Endothelial cell of umbilical vein (primary cell): ENCODE results near the gene TBX2. TPM values are rescaled to one million over a fixed set of nuclear protein-coding genes. Genes with fewer than 3 reads are reported as not detected.
A peak's percentile ranks its signal among the peaks of the same experiment; 100 is the strongest.

Experiments
- BruUV-seq: library from RNA; stranded (reverse); fragments of 400-500 nt; replicated peaks from 2 replicates; lab custom pipeline; 2021; lab: Mats Ljungman, UMichigan
- CTCF ChIA-PET: fragments of 300-600, 350-600 bp; sonication (Branson Sonifier 250); formaldehyde crosslinking; loops from one replicate; lab custom pipeline; 2021; ENCODE audit warnings: antibody characterized with exemption, inconsistent platforms; lab: Charles Lee
- POLR2A ChIA-PET: fragments of 300-600, 350-600 bp; sonication (Branson Sonifier 250); formaldehyde crosslinking; loops from one replicate; lab custom pipeline; 2021; ENCODE audit warnings: antibody characterized with exemption, inconsistent platforms; lab: Charles Lee
- DNase-seq: peaks from one replicate; pipeline ENCODE4 v3.0.0-alpha.2; 2011; ENCODE audit warnings: low read depth, low spot score
- FAIRE-seq: peaks from 2 replicates; lab custom pipeline; 2011; peaks lifted over from hg19 to GRCh38; lab: Jason Lieb, UNC
- H2AFZ ChIP-seq: 2 replicates; pipeline ENCODE4 v1.6.0; 2012; ENCODE audit warnings: low read depth, low read length, control low read depth, inconsistent platforms
- H3K27ac ChIP-seq: 2 replicates; pipeline ENCODE4 v1.5.1; 2011; ENCODE audit warnings: low read depth, mild to moderate bottlenecking, control low read depth, low read length, moderate library complexity; ENCODE audit not compliant: insufficient read depth
- H3K27me3 ChIP-seq, 2 experiments: 2 replicates each; pipeline versions ENCODE4 v1.6.0 to v1.6.1; 2011; ENCODE audit warnings: low read length in 2 of 2, mixed read lengths in 1 of 2; ENCODE audit not compliant: control insufficient read depth in 2 of 2, insufficient read depth in 2 of 2
- H3K36me3 ChIP-seq, 2 experiments: 2 replicates in 1 of 2; 3 replicates in 1 of 2; pipeline ENCODE4 v1.5.1; 2011; ENCODE audit warnings: low read length in 2 of 2, mild to moderate bottlenecking in 1 of 2, moderate library complexity in 1 of 2; ENCODE audit not compliant: control insufficient read depth in 2 of 2, insufficient read depth in 2 of 2; ENCODE audit errors: extremely low read depth in 1 of 2
- H3K4me1 ChIP-seq: 3 replicates; pipeline ENCODE4 v1.5.1; 2011; ENCODE audit warnings: mild to moderate bottlenecking, low read length; ENCODE audit not compliant: control insufficient read depth, insufficient read depth; ENCODE audit errors: extremely low read depth
- H3K4me2 ChIP-seq: 2 replicates; pipeline ENCODE4 v1.6.1; 2011; ENCODE audit warnings: low read length, control low read depth, mixed read lengths; ENCODE audit not compliant: insufficient read depth
- H3K4me3 ChIP-seq, 3 experiments: fragments of 200-600 bp in 1 of 3; sonication (generic), shearing (Covaris generic) in 1 of 3; replicated peaks in 1 of 3; 2 replicates each; pipeline ENCODE4 v1.5.1; 2011 to 2016; ENCODE audit warnings: control low read depth in 3 of 3, low read length in 3 of 3, mild to moderate bottlenecking in 2 of 3, inconsistent platforms in 1 of 3, low read depth in 1 of 3, moderate library complexity in 1 of 3; ENCODE audit not compliant: insufficient read depth in 1 of 3
- H3K79me2 ChIP-seq: 2 replicates; pipeline ENCODE4 v1.6.0; 2012; ENCODE audit warnings: low read length, inconsistent platforms; ENCODE audit not compliant: control insufficient read depth, insufficient read depth
- H3K9ac ChIP-seq: replicated peaks from 2 replicates; pipeline ENCODE3; 2011; ENCODE audit warnings: low read length, control low read depth; ENCODE audit not compliant: insufficient read depth; ENCODE audit errors: extremely low read depth
- H3K9me1 ChIP-seq: replicated peaks from 3 replicates; pipeline ENCODE4 v1.6.0; 2011; ENCODE audit warnings: mild to moderate bottlenecking, low read length; ENCODE audit not compliant: control insufficient read depth, insufficient read depth; ENCODE audit errors: extremely low read depth
- H3K9me3 ChIP-seq: replicated peaks from 2 replicates; pipeline ENCODE4 v1.5.1; 2012; ENCODE audit warnings: low read length, inconsistent platforms; ENCODE audit not compliant: control insufficient read depth, insufficient read depth
- H4K20me1 ChIP-seq: replicated peaks from 2 replicates; pipeline ENCODE3; 2011; ENCODE audit warnings: mild to moderate bottlenecking, low read length; ENCODE audit not compliant: control insufficient read depth, insufficient read depth; ENCODE audit errors: extremely low read depth
- EZH2 ChIP-seq: IDR thresholded peaks from 2 replicates; pipeline ENCODE4 v1.6.1; 2012; ENCODE audit warnings: borderline replicate concordance, low read depth, mild to moderate bottlenecking, moderate library complexity, low read length, inconsistent platforms; ENCODE audit not compliant: severe bottlenecking
- FOS ChIP-seq: IDR thresholded peaks from 2 replicates; pipeline ENCODE4 v1.6.1; 2011; ENCODE audit warnings: mild to moderate bottlenecking, low read length, moderate library complexity, borderline replicate concordance; ENCODE audit not compliant: insufficient read depth
- POLR2A ChIP-seq: IDR thresholded peaks from 2 replicates; pipeline ENCODE4 v1.6.1; 2012; ENCODE audit warnings: low read depth, mild to moderate bottlenecking, control low read depth, low read length
- POLR2AphosphoS5 ChIP-seq: IDR thresholded peaks from 2 replicates; pipeline ENCODE4 v1.6.1; 2012; ENCODE audit warnings: low read depth, mild to moderate bottlenecking, control low read depth, low read length, moderate library complexity; ENCODE audit not compliant: insufficient read depth
- dilution Hi-C: fragments of 300-500 bp; cut with MboI; formaldehyde crosslinking; loops from one replicate; pipeline ENCODE4 v1.15.0; 2019; ENCODE audit warnings: low sequenced_read_pairs; ENCODE audit not compliant: extremely low pct_ligation_motif_present
- intact Hi-C: fragments of 100-400 bp; cut with micrococcal nuclease; formaldehyde crosslinking; loops from one replicate; pipeline ENCODE4 v1.10.0; 2022
- polyA plus RNA-seq, 4 experiments: library from polyadenylated mRNA; depleted of rRNA in 3 of 4; stranded (reverse) in 3 of 4; unstranded in 1 of 4; fragments of >200 nt; gene quantifications; 2 replicates each; pipeline versions ENCODE4 v1.2.1 to v1.2.3, GENCODE V29; 2011 to 2012; ENCODE audit warnings: missing spikeins in 1 of 4
- total RNA-seq: library from RNA; stranded (reverse); gene quantifications from 2 replicates; pipeline ENCODE4 v1.2.3, GENCODE V29; 2021

TBX2 gene
- total and polyA plus RNA-seq, 2 donors (not counting 3 experiments of a cell fraction or from before 2014, with no cell fraction given): not detected

- peaks cover 61 to 88% of the 10 kb centered on the region in 2 experiments for H3K27me3 ChIP-seq
- intact Hi-C loops: no loop called here
- H3K9me3 ChIP-seq: no peaks in the 10 kb centered on the region
- POLR2A ChIA-PET: no interaction called here
- H4K20me1 ChIP-seq: peaks cover 2% of the 10 kb centered on the region
- no peak overlapping the region for H3K4me2 ChIP-seq
- no peak for DNase-seq
- CTCF ChIA-PET: interaction anchor here (1.1 to 2.0 kb wide), 3 partner anchors 17 to 39 kb away, joined by 3 to 7 read pairs (median 3); no protein-coding TSS in a partner anchor
- peaks cover 3% of the 10 kb centered on the region for H3K4me1 ChIP-seq
- no peaks in the 10 kb centered on the region for H3K9me1 ChIP-seq
- H3K36me3 ChIP-seq: no peaks in the 10 kb centered on the region
- H3K79me2 ChIP-seq: no peaks in the 10 kb centered on the region
- TF ChIP-seq EZH2 (no peak), FOS (no peak), POLR2AphosphoS5 (no peak)
- no TSS peak for BruUV-seq
- H3K4me3 ChIP-seq: no peak overlapping the region
- H3K27ac ChIP-seq: no peak overlapping the region
- H2AFZ ChIP-seq: no peak overlapping the region
- H3K9ac ChIP-seq: no peak overlapping the region
- dilution Hi-C loops: no loop called here
- no peak for FAIRE-seq
These were observed 51.2 kb downstream of the TBX2 start for GRCh38 chr17:61450641-61451537.

GRCh38 chr17:61451538-61452300 lies 52.1 kb downstream of the TBX2 start:
- no peak overlapping the region for H2AFZ ChIP-seq
- TF ChIP-seq EZH2: peak; percentile 48
- no peak for TF ChIP-seq POLR2A

More at GRCh38 chr17:61451538-61452300, 52.1 kb downstream of the TBX2 start:
- CTCF ChIA-PET: interaction anchor here (2.0 kb wide), 1 partner anchor 16 kb away, joined by 7 read pairs; no protein-coding TSS in a partner anchor
- H3K9me3 ChIP-seq: no peaks in the 10 kb centered on the region
- H3K27ac ChIP-seq: no peak overlapping the region
- no peak overlapping the region for H3K4me3 ChIP-seq
- no peak for DNase-seq
- no TSS peak for BruUV-seq
- no peak for FAIRE-seq
- peaks cover 3% of the 10 kb centered on the region for H3K4me1 ChIP-seq
- POLR2A ChIA-PET: no interaction called here
- no peaks in the 10 kb centered on the region for H3K9me1 ChIP-seq
- H3K9ac ChIP-seq: no peak overlapping the region
- H3K4me2 ChIP-seq: no peak overlapping the region
- H3K36me3 ChIP-seq: no peaks in the 10 kb centered on the region
- dilution Hi-C loops: no loop called here
- H4K20me1 ChIP-seq: peaks cover 2% of the 10 kb centered on the region
- intact Hi-C loops: loop anchor here (2.0 kb wide), 1 partner anchor 37 kb away; no protein-coding TSS in a partner anchor
- H3K27me3 ChIP-seq: peaks cover 68 to 90% of the 10 kb centered on the region in 2 experiments
- H3K79me2 ChIP-seq: no peaks in the 10 kb centered on the region
